HCT116 (cell line): ENCODE measurements around the gene LSS. TPM values are rescaled to one million over a fixed set of nuclear protein-coding genes. Genes with fewer than 3 reads are reported as not detected.

Experiments used
- ATAC-seq: fragments of 200-7000 bp; cut with Tn5 transposase; 2 replicates; pipeline ENCODE4 v1.9.1; 2020; ENCODE audit warnings: mild to moderate bottlenecking, moderate library complexity
- BruUV-seq: library from RNA; stranded (reverse); fragments of 400-500 nt; replicated peaks from 2 replicates; lab custom pipeline; 2021; lab: Mats Ljungman, UMichigan
- CTCF ChIA-PET: fragments of 300-600 bp; sonication (Branson Sonifier 250); formaldehyde crosslinking; loops from one replicate; lab custom pipeline; 2021; ENCODE audit warnings: antibody characterized with exemption; lab: Charles Lee
- POLR2A ChIA-PET: fragments of 300-600, 350-600 bp; sonication (Branson Sonifier 250); formaldehyde crosslinking; loops from one replicate; lab custom pipeline; 2021; ENCODE audit warnings: antibody characterized with exemption; lab: Charles Lee
- RAD21 ChIA-PET, 2 experiments: fragments of 300-600 bp; sonication (Branson Sonifier 250); formaldehyde crosslinking; loops; one replicate each; lab custom pipeline; 2023; ENCODE audit warnings: low total read pairs in 2 of 2; ENCODE audit not compliant: uncharacterized antibody in 2 of 2, unreplicated experiment in 2 of 2, low non-redundant PET in 1 of 2; lab: Charles Lee
- DNase-seq: peaks from one replicate; pipeline ENCODE4 v3.0.0-alpha.2; 2010; ENCODE audit warnings: low read depth, low spot score
- H2AFZ ChIP-seq: fragments of 200-600 bp; shearing (Covaris generic), sonication (generic); 2 replicates; pipeline ENCODE4 v1.6.1; 2017; ENCODE audit warnings: low read depth, mixed run types, mixed read lengths, antibody characterized with exemption, low read length; ENCODE audit not compliant: poor library complexity, severe bottlenecking
- H3K27ac ChIP-seq: 2 replicates; pipeline ENCODE4 v1.5.1; 2012; ENCODE audit warnings: low read depth, low read length
- H3K27me3 ChIP-seq: fragments of 200-600 bp; sonication (generic); 2 replicates; pipeline ENCODE4 v1.6.1; 2016; ENCODE audit warnings: mixed run types, low read length, mixed read lengths; ENCODE audit not compliant: insufficient read depth
- H3K36me3 ChIP-seq, 2 experiments: fragments of 200-500 bp in 1 of 2; fragments of 200-600 bp in 1 of 2; sonication (Bioruptor generic) in 1 of 2; sonication (generic) in 1 of 2; 2 replicates each; pipeline versions ENCODE4 v1.5.1 to v1.6.1; 2014 to 2016; ENCODE audit warnings: low read length in 2 of 2, inconsistent platforms in 1 of 2, mixed read lengths in 1 of 2, mixed run types in 1 of 2; ENCODE audit not compliant: insufficient read depth in 2 of 2, control insufficient read depth in 1 of 2
- H3K4me1 ChIP-seq, 2 experiments: fragments of 200-600 bp in 1 of 2; sonication (generic) in 1 of 2; 2 replicates each; pipeline versions ENCODE4 v1.5.1 to v1.6.1; 2012 to 2017; ENCODE audit warnings: low read length in 2 of 2, inconsistent platforms in 1 of 2, mild to moderate bottlenecking in 1 of 2, mixed read lengths in 1 of 2, mixed run types in 1 of 2, moderate library complexity in 1 of 2; ENCODE audit not compliant: insufficient read depth in 2 of 2, control insufficient read depth in 1 of 2
- H3K4me2 ChIP-seq: fragments of 200-600 bp; sonication (generic); 2 replicates; pipeline ENCODE4 v1.6.1; 2017; ENCODE audit warnings: mixed run types, low read length, mixed read lengths
- H3K4me3 ChIP-seq, 2 experiments: fragments of 200-600 bp in 1 of 2; sonication (generic) in 1 of 2; replicated peaks in 1 of 2; 2 replicates each; pipeline ENCODE4 v1.5.1; 2011 to 2016; ENCODE audit warnings: low read length in 2 of 2, control low read depth in 1 of 2, low read depth in 1 of 2, mild to moderate bottlenecking in 1 of 2, mixed read lengths in 1 of 2, mixed run types in 1 of 2
- H3K79me2 ChIP-seq: fragments of 200-600 bp; sonication (generic); 2 replicates; pipeline ENCODE4 v1.6.1; 2017; ENCODE audit warnings: mild to moderate bottlenecking, mixed run types, low read length, moderate library complexity, mixed read lengths; ENCODE audit not compliant: insufficient read depth
- H3K9ac ChIP-seq: fragments of 200-600 bp; sonication (generic); 2 replicates; pipeline ENCODE4 v1.6.1; 2016; ENCODE audit warnings: low read length, mixed read lengths
- H3K9me2 ChIP-seq: fragments of 200-600 bp; sonication (generic), shearing (Covaris generic); 2 replicates; pipeline ENCODE4 v1.6.1; 2017; ENCODE audit warnings: mixed run types, mild to moderate bottlenecking, moderate library complexity; ENCODE audit not compliant: insufficient read depth
- H3K9me3 ChIP-seq, 2 experiments: fragments of 200-500 bp in 1 of 2; fragments of 200-600 bp in 1 of 2; sonication (Bioruptor generic) in 1 of 2; sonication (generic) in 1 of 2; 2 replicates each; pipeline ENCODE4 v1.6.1; 2014 to 2017; ENCODE audit warnings: low read length in 2 of 2, mixed read lengths in 2 of 2, inconsistent platforms in 1 of 2, low read depth in 1 of 2, mild to moderate bottlenecking in 1 of 2, mixed run types in 1 of 2, moderate library complexity in 1 of 2; ENCODE audit not compliant: control insufficient read depth in 1 of 2, insufficient read depth in 1 of 2
- H4K20me1 ChIP-seq: fragments of 200-600 bp; sonication (generic), shearing (Covaris generic); 2 replicates; pipeline ENCODE4 v1.6.1; 2017; ENCODE audit warnings: mixed run types, mild to moderate bottlenecking, moderate library complexity; ENCODE audit not compliant: insufficient read depth
- CBX3 ChIP-seq: IDR thresholded peaks from 2 replicates; pipeline ENCODE4 v1.6.1; 2012; ENCODE audit warnings: low read depth
- POLR2AphosphoS5 ChIP-seq: IDR thresholded peaks from 2 replicates; pipeline ENCODE4 v1.6.1; 2011; ENCODE audit warnings: mild to moderate bottlenecking, low read depth, low read length, moderate library complexity
- REST ChIP-seq: IDR thresholded peaks from 2 replicates; pipeline ENCODE4 v1.6.1; 2012; ENCODE audit warnings: low read depth
- intact Hi-C: fragments of 100-400 bp; cut with micrococcal nuclease; formaldehyde crosslinking; loops from 2 replicates; pipeline ENCODE4 v1.10.0; 2022
- total RNA-seq: library from RNA; stranded (reverse); gene quantifications from one replicate; pipeline ENCODE4 v1.2.1, GENCODE V29; 2021; ENCODE audit not compliant: unreplicated experiment

LSS gene
- total RNA-seq, 1 experiment from 2014 or later = 44.7 TPM

GRCh38 chr21:46182548-46183336 is 45.8 kb downstream of the LSS start (continued):
- no peak for TF ChIP-seq REST
- no peak for TF ChIP-seq CBX3

GRCh38 chr21:46181953-46182547 is 46.5 kb downstream of the LSS start:
- DNase-seq (no peak), ATAC-seq (no peak)
- Histone ChIP-seq H3K9me3 (peaks cover 0 to 1% of the 10 kb centered on the region in 2 experiments; a peak in 1 of 4 replicates), H3K27me3 (no peaks in the 10 kb centered on the region), H3K9ac (no peak overlapping the region), H3K36me3 (no peaks in the 10 kb centered on the region), H3K9me2 (no peaks in the 10 kb centered on the region), H3K79me2 (no peaks in the 10 kb centered on the region), H3K4me2 (no peak overlapping the region), H3K4me1 (no peaks in the 10 kb centered on the region), H4K20me1 (no peaks in the 10 kb centered on the region), H3K27ac (no peak overlapping the region), H3K4me3 (no peak overlapping the region), H2AFZ (no peak overlapping the region)
- RAD21 ChIA-PET = no interaction called here
- no peak for TF ChIP-seq POLR2AphosphoS5
- no TSS peak for BruUV-seq
- POLR2A ChIA-PET = no interaction called here
- CTCF ChIA-PET = no interaction called here
- intact Hi-C loops = no loop called here
